HCT116 (cell line): ENCODE results near the gene KLHL18. TPM values are rescaled to one million over a fixed set of nuclear protein-coding genes. Genes with fewer than 3 reads are reported as not detected.
"Not testable (repeated sequence)": the region's sequence is repeated elsewhere in the genome, so short reads cannot be mapped to it uniquely, and the experiment has no call there.

Experiments used
- ATAC-seq: fragments of 200-7000 bp; cut with Tn5 transposase; 2 replicates; pipeline ENCODE4 v1.9.1; 2020; ENCODE audit warnings: mild to moderate bottlenecking, moderate library complexity
- BruUV-seq: library from RNA; stranded (reverse); fragments of 400-500 nt; replicated peaks from 2 replicates; lab custom pipeline; 2021; lab: Mats Ljungman, UMichigan
- CTCF ChIA-PET: fragments of 300-600 bp; sonication (Branson Sonifier 250); formaldehyde crosslinking; loops from one replicate; lab custom pipeline; 2021; ENCODE audit warnings: antibody characterized with exemption; lab: Charles Lee
- POLR2A ChIA-PET: fragments of 300-600, 350-600 bp; sonication (Branson Sonifier 250); formaldehyde crosslinking; loops from one replicate; lab custom pipeline; 2021; ENCODE audit warnings: antibody characterized with exemption; lab: Charles Lee
- RAD21 ChIA-PET, 2 experiments: fragments of 300-600 bp; sonication (Branson Sonifier 250); formaldehyde crosslinking; loops; one replicate each; lab custom pipeline; 2023; ENCODE audit warnings: low total read pairs in 2 of 2; ENCODE audit not compliant: uncharacterized antibody in 2 of 2, unreplicated experiment in 2 of 2, low non-redundant PET in 1 of 2; lab: Charles Lee
- DNase-seq: peaks from one replicate; pipeline ENCODE4 v3.0.0-alpha.2; 2010; ENCODE audit warnings: low read depth, low spot score
- H2AFZ ChIP-seq: fragments of 200-600 bp; shearing (Covaris generic), sonication (generic); 2 replicates; pipeline ENCODE4 v1.6.1; 2017; ENCODE audit warnings: low read depth, mixed run types, mixed read lengths, antibody characterized with exemption, low read length; ENCODE audit not compliant: poor library complexity, severe bottlenecking
- H3K27ac ChIP-seq: 2 replicates; pipeline ENCODE4 v1.5.1; 2012; ENCODE audit warnings: low read depth, low read length
- H3K27me3 ChIP-seq: fragments of 200-600 bp; sonication (generic); 2 replicates; pipeline ENCODE4 v1.6.1; 2016; ENCODE audit warnings: mixed run types, low read length, mixed read lengths; ENCODE audit not compliant: insufficient read depth
- H3K36me3 ChIP-seq, 2 experiments: fragments of 200-500 bp in 1 of 2; fragments of 200-600 bp in 1 of 2; sonication (Bioruptor generic) in 1 of 2; sonication (generic) in 1 of 2; 2 replicates each; pipeline versions ENCODE4 v1.5.1 to v1.6.1; 2014 to 2016; ENCODE audit warnings: low read length in 2 of 2, inconsistent platforms in 1 of 2, mixed read lengths in 1 of 2, mixed run types in 1 of 2; ENCODE audit not compliant: insufficient read depth in 2 of 2, control insufficient read depth in 1 of 2
- H3K4me1 ChIP-seq, 2 experiments: fragments of 200-600 bp in 1 of 2; sonication (generic) in 1 of 2; 2 replicates each; pipeline versions ENCODE4 v1.5.1 to v1.6.1; 2012 to 2017; ENCODE audit warnings: low read length in 2 of 2, inconsistent platforms in 1 of 2, mild to moderate bottlenecking in 1 of 2, mixed read lengths in 1 of 2, mixed run types in 1 of 2, moderate library complexity in 1 of 2; ENCODE audit not compliant: insufficient read depth in 2 of 2, control insufficient read depth in 1 of 2
- H3K4me2 ChIP-seq: fragments of 200-600 bp; sonication (generic); 2 replicates; pipeline ENCODE4 v1.6.1; 2017; ENCODE audit warnings: mixed run types, low read length, mixed read lengths
- H3K4me3 ChIP-seq, 2 experiments: fragments of 200-600 bp in 1 of 2; sonication (generic) in 1 of 2; replicated peaks in 1 of 2; 2 replicates each; pipeline ENCODE4 v1.5.1; 2011 to 2016; ENCODE audit warnings: low read length in 2 of 2, control low read depth in 1 of 2, low read depth in 1 of 2, mild to moderate bottlenecking in 1 of 2, mixed read lengths in 1 of 2, mixed run types in 1 of 2
- H3K79me2 ChIP-seq: fragments of 200-600 bp; sonication (generic); 2 replicates; pipeline ENCODE4 v1.6.1; 2017; ENCODE audit warnings: mild to moderate bottlenecking, mixed run types, low read length, moderate library complexity, mixed read lengths; ENCODE audit not compliant: insufficient read depth
- H3K9ac ChIP-seq: fragments of 200-600 bp; sonication (generic); 2 replicates; pipeline ENCODE4 v1.6.1; 2016; ENCODE audit warnings: low read length, mixed read lengths
- H3K9me2 ChIP-seq: fragments of 200-600 bp; sonication (generic), shearing (Covaris generic); 2 replicates; pipeline ENCODE4 v1.6.1; 2017; ENCODE audit warnings: mixed run types, mild to moderate bottlenecking, moderate library complexity; ENCODE audit not compliant: insufficient read depth
- H3K9me3 ChIP-seq, 2 experiments: fragments of 200-500 bp in 1 of 2; fragments of 200-600 bp in 1 of 2; sonication (Bioruptor generic) in 1 of 2; sonication (generic) in 1 of 2; 2 replicates each; pipeline ENCODE4 v1.6.1; 2014 to 2017; ENCODE audit warnings: low read length in 2 of 2, mixed read lengths in 2 of 2, inconsistent platforms in 1 of 2, low read depth in 1 of 2, mild to moderate bottlenecking in 1 of 2, mixed run types in 1 of 2, moderate library complexity in 1 of 2; ENCODE audit not compliant: control insufficient read depth in 1 of 2, insufficient read depth in 1 of 2
- H4K20me1 ChIP-seq: fragments of 200-600 bp; sonication (generic), shearing (Covaris generic); 2 replicates; pipeline ENCODE4 v1.6.1; 2017; ENCODE audit warnings: mixed run types, mild to moderate bottlenecking, moderate library complexity; ENCODE audit not compliant: insufficient read depth
- CEBPB ChIP-seq: IDR thresholded peaks from 2 replicates; pipeline ENCODE4 v1.6.1; 2012; ENCODE audit warnings: low read depth
- ELF1 ChIP-seq: IDR thresholded peaks from 2 replicates; pipeline ENCODE4 v1.6.1; 2012; ENCODE audit warnings: low read depth, borderline replicate concordance
- JUND ChIP-seq: IDR thresholded peaks from 2 replicates; pipeline ENCODE4 v1.6.1; 2012
- POLR2AphosphoS5 ChIP-seq: IDR thresholded peaks from 2 replicates; pipeline ENCODE4 v1.6.1; 2011; ENCODE audit warnings: mild to moderate bottlenecking, low read depth, low read length, moderate library complexity
- SP1 ChIP-seq: IDR thresholded peaks from 2 replicates; pipeline ENCODE4 v1.6.1; 2012; ENCODE audit warnings: low read depth
- YY1 ChIP-seq: IDR thresholded peaks from 2 replicates; pipeline ENCODE4 v1.6.1; 2011; ENCODE audit warnings: low read length, low read depth, moderate library complexity, mild to moderate bottlenecking; ENCODE audit not compliant: insufficient replicate concordance; ENCODE audit errors: extremely low read depth
- ZFX ChIP-seq: fragments of 450-650 bp; IDR thresholded peaks from 2 replicates; pipeline ENCODE4 v1.6.1; 2017
- ZNF274 ChIP-seq: fragments of 200-500 bp; sonication (Bioruptor generic); IDR thresholded peaks from 2 replicates; pipeline ENCODE4 v1.6.1; 2014; ENCODE audit warnings: mild to moderate bottlenecking, low read depth, low read length, inconsistent platforms
- intact Hi-C: fragments of 100-400 bp; cut with micrococcal nuclease; formaldehyde crosslinking; loops from 2 replicates; pipeline ENCODE4 v1.10.0; 2022
- total RNA-seq: library from RNA; stranded (reverse); gene quantifications from one replicate; pipeline ENCODE4 v1.2.1, GENCODE V29; 2021; ENCODE audit not compliant: unreplicated experiment

KLHL18 gene
- total RNA-seq, 1 experiment from 2014 or later: 32.3 TPM

DNA sequence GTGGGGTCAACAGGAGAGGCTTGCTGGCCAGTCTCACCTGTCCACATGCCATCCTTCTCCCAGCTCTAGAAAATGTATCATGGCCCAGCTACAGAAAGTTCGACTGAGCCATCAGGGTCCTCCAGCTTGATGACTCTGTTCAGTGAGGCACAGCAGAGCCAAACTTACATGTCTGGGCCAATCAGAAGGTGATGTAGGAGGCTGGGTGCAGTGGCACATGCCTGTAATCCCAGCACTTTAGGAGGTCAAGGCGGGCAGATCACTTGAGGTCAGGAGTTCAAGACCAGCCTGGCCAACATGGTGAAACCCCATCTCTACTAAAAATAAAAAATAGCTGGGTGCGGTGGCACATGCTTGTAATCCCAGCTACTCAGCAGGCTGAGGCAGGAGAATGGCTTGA is 31.7 kb upstream of the KLHL18 start:
- H3K27ac ChIP-seq, intact Hi-C loops, H3K27me3 ChIP-seq, H3K36me3 ChIP-seq, H3K4me3 ChIP-seq, H3K9me3 ChIP-seq, H3K4me1 ChIP-seq, POLR2A ChIA-PET, H3K79me2 ChIP-seq, H4K20me1 ChIP-seq, H3K9me2 ChIP-seq, ATAC-seq, BruUV-seq, H3K9ac ChIP-seq, H3K4me2 ChIP-seq, DNase-seq, H2AFZ ChIP-seq: not testable (repeated sequence)
- CTCF ChIA-PET: interaction anchor here (1.0 to 2.7 kb wide), 4 partner anchors 16 to 73 kb away, joined by 3 to 22 read pairs (median 4); no protein-coding TSS in a partner anchor
- RAD21 ChIA-PET: interaction anchor here in 1 of 2 experiments (0.9 kb wide), 1 partner anchor 73 kb away, joined by 3 read pairs; no protein-coding TSS in a partner anchor

DNA sequence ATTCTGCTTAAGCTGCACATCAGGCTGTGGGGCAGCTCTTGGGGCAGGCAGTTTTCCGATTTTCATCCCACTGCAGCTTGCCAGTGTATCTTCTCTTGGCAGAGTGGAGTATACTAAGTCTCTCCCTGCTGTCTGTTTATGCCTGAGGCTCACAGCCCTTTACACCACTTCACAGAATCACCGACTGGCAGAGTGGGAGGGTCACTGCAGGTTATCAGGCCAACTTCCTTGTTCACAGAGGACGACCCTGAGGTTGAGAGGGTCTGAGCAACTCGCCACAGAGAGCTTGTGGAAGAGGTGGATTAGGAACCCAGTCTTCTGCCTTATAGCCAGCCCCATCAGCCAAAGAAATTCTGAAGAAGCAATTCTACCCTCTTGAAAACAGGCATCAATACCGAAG is 31.1 kb upstream of the KLHL18 start:
- no TSS peak for BruUV-seq

DNA sequence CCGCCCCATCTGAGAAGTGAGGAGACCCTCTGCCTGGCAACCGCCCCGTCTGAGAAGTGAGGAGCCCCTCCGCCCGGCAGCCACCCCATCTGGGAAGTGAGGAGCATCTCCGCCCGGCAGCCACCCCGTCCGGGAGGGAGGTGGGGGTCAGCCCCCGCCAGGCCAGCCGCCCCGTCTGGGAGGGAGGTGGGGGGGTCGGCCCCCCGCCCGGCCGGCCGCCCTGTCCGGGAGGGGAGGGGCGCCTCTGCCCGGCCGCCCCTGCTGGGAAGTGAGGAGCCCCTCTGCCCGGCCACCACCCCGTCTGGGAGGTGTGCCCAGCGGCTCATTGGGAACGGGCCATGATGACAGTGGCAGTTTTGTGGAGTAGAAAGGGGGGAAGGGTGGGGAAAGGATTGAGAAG is 26.4 kb upstream of the KLHL18 start:
- H3K9me3 ChIP-seq, CTCF ChIA-PET, RAD21 ChIA-PET, POLR2A ChIA-PET, DNase-seq, H3K4me3 ChIP-seq, H3K27me3 ChIP-seq, H3K4me1 ChIP-seq, H3K4me2 ChIP-seq, H3K79me2 ChIP-seq, ATAC-seq, BruUV-seq, H2AFZ ChIP-seq, intact Hi-C loops, H3K27ac ChIP-seq, H3K9me2 ChIP-seq, H4K20me1 ChIP-seq, H3K36me3 ChIP-seq, H3K9ac ChIP-seq: not testable (repeated sequence)

More for the DNA sequence above, 31.1 kb upstream of the KLHL18 start:
- no peak overlapping the region for H3K4me3 ChIP-seq
- ATAC-seq: no peak
- TF ChIP-seq JUND: no peak
- no peak for TF ChIP-seq ZFX
- no peak for TF ChIP-seq POLR2AphosphoS5
- TF ChIP-seq CEBPB: no peak
- no peak for TF ChIP-seq YY1
- TF ChIP-seq ELF1: no peak
- TF ChIP-seq SP1: no peak
- TF ChIP-seq ZNF274: no peak
- no peak overlapping the region for H3K9ac ChIP-seq
- H3K4me2 ChIP-seq: no peak overlapping the region
- H3K4me1 ChIP-seq: peaks cover 0 to 6% of the 10 kb centered on the region in 2 experiments; a peak in 1 of 4 replicates
- H3K27me3 ChIP-seq: no peaks in the 10 kb centered on the region
- no peaks in the 10 kb centered on the region for H3K9me2 ChIP-seq
- CTCF ChIA-PET: interaction anchor here (1.1 to 2.7 kb wide), 3 partner anchors 28 to 72 kb away, joined by 4 to 22 read pairs (median 4); no protein-coding TSS in a partner anchor
- H3K79me2 ChIP-seq: no peaks in the 10 kb centered on the region
- DNase-seq: no peak
- H3K27ac ChIP-seq: no peak overlapping the region
- RAD21 ChIA-PET: no interaction called here
- intact Hi-C loops: no loop called here
- no peak overlapping the region for H2AFZ ChIP-seq
- H3K36me3 ChIP-seq: no peaks in the 10 kb centered on the region
- POLR2A ChIA-PET: no interaction called here
- no peaks in the 10 kb centered on the region for H3K9me3 ChIP-seq
- H4K20me1 ChIP-seq: no peaks in the 10 kb centered on the region
